Activated T-helper 2 cell treated with anti-CD3 and anti-CD28 coated beads, Interferon-gamma antibody, Interleukin-2, Interleukin-4, amounts not matched to agents 10 μg/mL and 5 μg/mL and 100 μg/mL, durations not matched to agents 14 hours and 24 hours and 36 hours (primary cell): ENCODE results near the gene PPP2R2B. TPM values are rescaled to one million over a fixed set of nuclear protein-coding genes. Genes with fewer than 3 reads are reported as not detected.

Experiments
- DNase-seq: peaks from one replicate; pipeline ENCODE4 v3.0.0; 2021; ENCODE audit warnings: low spot score
- H3K27ac Mint-ChIP-seq: one replicate; pipeline ENCODE4 v1.8.0; 2021; ENCODE audit warnings: mixed read lengths
- H3K27me3 Mint-ChIP-seq: one replicate; pipeline ENCODE4 v1.8.0; 2021; ENCODE audit warnings: low read depth, mixed read lengths
- H3K36me3 Mint-ChIP-seq: one replicate; pipeline ENCODE4 v1.8.0; 2021; ENCODE audit warnings: low read depth, mixed read lengths
- H3K4me1 Mint-ChIP-seq: one replicate; pipeline ENCODE4 v1.8.0; 2021; ENCODE audit warnings: low read depth, mixed read lengths
- H3K4me3 Mint-ChIP-seq: one replicate; pipeline ENCODE4 v1.8.0; 2021; ENCODE audit warnings: low read depth, mild to moderate bottlenecking, moderate library complexity, mixed read lengths
- H3K9me3 Mint-ChIP-seq: one replicate; pipeline ENCODE4 v1.8.0; 2021; ENCODE audit warnings: mixed read lengths
- intact Hi-C: fragments of 100-400 bp; cut with micrococcal nuclease; formaldehyde crosslinking; loops from one replicate; pipeline ENCODE4 v1.15.1; 2023
- total RNA-seq: library from RNA; stranded (reverse); gene quantifications from 2 replicates; pipeline ENCODE4 v1.2.3, GENCODE V29; 2022

The PPP2R2B gene
- total RNA-seq, 1 donor from 2014 or later = 0.34 TPM

GRCh38 chr5:146710348-146710747 lies 168.2 kb downstream of the PPP2R2B start:
- Mint-ChIP-seq H3K9me3 (no peaks in the 10 kb centered on the region), H3K27me3 (no peaks in the 10 kb centered on the region), H3K4me3 (no peak overlapping the region), H3K4me1 (no peaks in the 10 kb centered on the region), H3K36me3 (no peaks in the 10 kb centered on the region), H3K27ac (no peak overlapping the region)
- DNase-seq = no peak
- intact Hi-C loops = no loop called here

DNA sequence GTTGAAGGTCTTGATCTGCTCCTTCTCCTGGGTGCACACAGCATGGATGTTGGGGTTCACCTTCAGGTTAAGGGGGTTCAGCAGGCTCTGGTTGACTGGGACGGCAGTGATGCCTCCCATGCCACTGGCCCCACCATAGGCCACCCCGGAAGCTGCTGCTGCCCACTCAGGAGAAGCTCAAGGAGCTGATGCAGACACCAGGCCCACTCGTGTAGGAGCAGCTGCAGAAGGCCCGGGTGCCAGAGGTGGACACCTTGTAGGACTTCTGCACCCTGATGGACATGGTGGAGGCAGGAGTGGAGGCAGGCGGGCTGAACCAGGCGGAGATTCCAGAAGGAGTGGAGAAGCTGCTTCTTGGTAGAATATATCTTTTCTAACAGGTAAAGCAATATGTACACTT lies 171.2 kb downstream of the PPP2R2B start:
- peaks cover 2% of the 10 kb centered on the region for H3K4me1 Mint-ChIP-seq
- H3K27me3 Mint-ChIP-seq = no peaks in the 10 kb centered on the region
- DNase-seq = no peak
- no peaks in the 10 kb centered on the region for H3K9me3 Mint-ChIP-seq
- H3K27ac Mint-ChIP-seq = no peak overlapping the region
- no peak overlapping the region for H3K4me3 Mint-ChIP-seq
- H3K36me3 Mint-ChIP-seq = no peaks in the 10 kb centered on the region
- intact Hi-C loops = no loop called here

DNA sequence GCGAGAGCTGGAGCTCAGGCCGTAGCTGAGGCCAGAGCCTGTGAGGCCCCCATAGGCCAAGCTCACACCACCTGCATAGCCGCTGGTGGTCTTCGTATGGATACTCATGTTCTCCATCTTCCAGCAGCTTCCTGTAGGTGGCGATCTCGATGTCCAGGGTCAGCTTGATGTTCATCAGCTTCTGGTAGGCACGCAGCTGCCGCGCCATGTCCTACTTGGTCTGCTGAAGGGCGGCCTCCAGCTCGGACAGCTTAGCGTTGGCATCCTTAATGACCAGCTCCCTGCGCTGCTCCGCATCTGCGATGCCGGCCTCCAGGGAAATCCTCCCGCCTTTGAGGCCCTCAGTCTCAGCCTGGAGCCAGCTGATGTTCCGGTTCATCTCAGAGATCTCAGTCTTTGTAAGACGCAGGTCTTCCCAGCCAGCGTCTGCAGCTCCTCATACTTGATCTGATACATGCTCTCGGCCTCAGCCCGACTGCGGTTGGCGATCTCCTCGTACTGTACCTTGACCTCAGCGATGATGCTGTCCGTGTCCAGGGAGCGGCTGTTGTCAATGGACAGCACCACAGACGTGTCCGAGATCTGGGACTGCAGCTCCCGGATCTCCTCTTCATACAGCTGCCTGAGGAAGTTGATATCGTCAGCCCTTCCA lies 172.1 kb downstream of the PPP2R2B start:
- no peaks in the 10 kb centered on the region for H3K36me3 Mint-ChIP-seq
- H3K27me3 Mint-ChIP-seq = no peaks in the 10 kb centered on the region
- H3K27ac Mint-ChIP-seq = no peak overlapping the region
- H3K9me3 Mint-ChIP-seq = no peaks in the 10 kb centered on the region
- H3K4me1 Mint-ChIP-seq = peaks cover 2% of the 10 kb centered on the region
- H3K4me3 Mint-ChIP-seq = no peak overlapping the region
- DNase-seq = no peak
- intact Hi-C loops = no loop called here

DNA sequence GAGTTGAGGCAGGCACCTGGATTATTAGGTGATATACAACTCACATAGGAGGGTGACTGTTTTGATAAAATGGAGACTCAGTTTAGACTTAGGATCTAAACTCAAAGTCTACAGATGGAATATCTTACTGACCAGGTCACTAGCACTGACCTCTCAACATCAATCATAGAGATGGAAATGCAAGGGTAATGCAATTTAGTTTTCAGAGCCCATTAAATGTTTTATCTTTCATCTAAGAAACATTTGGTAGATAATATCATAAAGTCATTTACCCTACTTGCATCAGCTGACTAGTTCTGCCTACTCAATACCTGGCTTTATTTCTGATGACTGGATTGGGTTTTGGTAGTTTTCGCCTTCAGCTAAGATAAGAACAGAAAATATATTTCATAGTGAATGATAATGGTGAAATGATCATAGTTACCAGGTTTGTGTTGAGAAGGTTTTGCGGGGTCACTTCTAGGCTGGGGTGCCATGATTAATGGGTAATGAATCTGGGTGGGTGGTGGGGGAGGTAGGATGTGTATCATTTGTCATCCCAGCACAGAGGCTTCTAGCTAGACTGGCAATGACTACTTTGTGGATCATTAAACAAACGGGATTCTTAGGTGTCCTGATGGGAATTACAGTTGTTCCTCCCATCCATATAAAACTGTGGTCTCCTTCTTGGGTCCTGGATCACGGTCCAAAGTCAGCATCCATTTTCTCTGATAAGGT lies 173.4 kb downstream of the PPP2R2B start:
- H3K36me3 Mint-ChIP-seq = no peaks in the 10 kb centered on the region
- H3K27me3 Mint-ChIP-seq = peaks cover 6% of the 10 kb centered on the region
- DNase-seq = no peak
- no peaks in the 10 kb centered on the region for H3K9me3 Mint-ChIP-seq
- H3K27ac Mint-ChIP-seq = no peak overlapping the region
- peaks cover 2% of the 10 kb centered on the region for H3K4me1 Mint-ChIP-seq
- H3K4me3 Mint-ChIP-seq = no peak overlapping the region
- intact Hi-C loops = no loop called here

DNA sequence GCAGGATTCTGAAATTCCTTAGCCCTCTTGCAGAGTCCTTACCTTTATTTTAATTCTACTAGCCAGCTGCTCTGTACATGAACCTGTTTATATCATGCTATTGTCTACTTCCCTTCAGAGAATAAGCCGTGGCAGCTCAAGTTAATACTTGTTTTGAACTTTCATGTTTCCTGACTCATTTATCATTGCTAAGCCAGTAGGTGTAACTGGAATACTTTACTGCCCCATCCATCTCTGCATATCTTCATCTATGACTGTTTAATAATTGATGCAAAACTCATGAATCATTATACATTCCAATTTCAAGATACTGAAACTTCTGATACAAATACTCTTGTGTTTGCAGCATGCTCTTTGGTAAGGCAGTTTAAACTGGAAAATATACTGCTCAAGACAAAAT lies 174.7 kb downstream of the PPP2R2B start:
- intact Hi-C loops = no loop called here
- no peak overlapping the region for H3K4me3 Mint-ChIP-seq
- H3K27ac Mint-ChIP-seq = no peak overlapping the region
- H3K36me3 Mint-ChIP-seq = no peaks in the 10 kb centered on the region
- no peak for DNase-seq
- no peaks in the 10 kb centered on the region for H3K9me3 Mint-ChIP-seq
- H3K27me3 Mint-ChIP-seq = peaks cover 6% of the 10 kb centered on the region
- H3K4me1 Mint-ChIP-seq = peaks cover 2% of the 10 kb centered on the region

DNA sequence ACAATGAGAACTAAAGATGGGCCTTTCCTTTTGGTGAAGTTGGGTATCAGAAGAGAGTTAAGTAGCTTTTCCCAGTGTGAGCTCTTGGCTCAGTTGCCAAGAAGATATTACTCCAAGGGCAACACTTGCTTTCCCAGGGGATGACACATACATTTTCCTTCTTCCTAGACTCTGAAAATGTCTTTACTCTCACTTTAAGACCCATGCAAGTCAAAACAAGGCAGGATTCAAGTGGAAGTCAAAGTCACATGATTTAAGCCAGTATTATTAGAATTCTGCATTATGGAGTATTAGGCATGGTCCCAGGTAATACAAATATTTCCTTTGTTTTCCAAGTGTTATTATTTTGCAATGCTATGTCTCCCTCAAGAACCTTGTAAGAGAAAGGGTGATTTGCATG lies 175.1 kb downstream of the PPP2R2B start:
- Mint-ChIP-seq H3K9me3 (no peaks in the 10 kb centered on the region), H3K4me1 (peaks cover 2% of the 10 kb centered on the region), H3K27ac (no peak overlapping the region), H3K36me3 (no peaks in the 10 kb centered on the region), H3K27me3 (peaks cover 6% of the 10 kb centered on the region), H3K4me3 (no peak overlapping the region)
- intact Hi-C loops = no loop called here
- DNase-seq = no peak

GRCh38 chr5:146699664-146700418 lies 178.7 kb downstream of the PPP2R2B start:
- intact Hi-C loops = no loop called here
- H3K27ac Mint-ChIP-seq = no peak overlapping the region
- H3K4me3 Mint-ChIP-seq = no peak overlapping the region
- H3K9me3 Mint-ChIP-seq = no peaks in the 10 kb centered on the region
- peaks cover 2% of the 10 kb centered on the region for H3K4me1 Mint-ChIP-seq
- no peaks in the 10 kb centered on the region for H3K36me3 Mint-ChIP-seq
- no peak for DNase-seq
- H3K27me3 Mint-ChIP-seq = peaks cover 6% of the 10 kb centered on the region

DNA sequence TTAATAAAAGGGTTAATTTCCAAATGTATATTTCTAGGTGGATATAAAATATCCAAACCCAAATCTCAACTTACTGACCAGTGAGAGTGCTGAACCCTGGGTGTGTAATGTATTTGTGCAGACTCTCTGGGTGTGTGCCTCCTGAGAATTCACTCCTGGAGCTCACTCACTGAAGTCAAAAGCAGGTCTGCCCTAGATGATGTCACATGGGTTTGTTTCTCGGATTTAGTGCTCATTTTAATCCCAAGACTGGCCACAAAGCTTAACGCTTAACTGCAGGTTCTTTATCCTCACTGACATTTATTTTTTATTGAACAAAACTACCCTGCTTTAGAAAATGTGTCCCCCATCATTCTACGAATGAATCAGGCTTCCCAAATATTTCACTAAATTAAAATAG lies 179.4 kb downstream of the PPP2R2B start:
- intact Hi-C loops = no loop called here
- no peaks in the 10 kb centered on the region for H3K36me3 Mint-ChIP-seq
- DNase-seq = no peak
- no peaks in the 10 kb centered on the region for H3K9me3 Mint-ChIP-seq
- H3K27me3 Mint-ChIP-seq = peaks cover 6% of the 10 kb centered on the region
- H3K4me1 Mint-ChIP-seq = peaks cover 2% of the 10 kb centered on the region
- H3K4me3 Mint-ChIP-seq = no peak overlapping the region
- H3K27ac Mint-ChIP-seq = no peak overlapping the region

DNA sequence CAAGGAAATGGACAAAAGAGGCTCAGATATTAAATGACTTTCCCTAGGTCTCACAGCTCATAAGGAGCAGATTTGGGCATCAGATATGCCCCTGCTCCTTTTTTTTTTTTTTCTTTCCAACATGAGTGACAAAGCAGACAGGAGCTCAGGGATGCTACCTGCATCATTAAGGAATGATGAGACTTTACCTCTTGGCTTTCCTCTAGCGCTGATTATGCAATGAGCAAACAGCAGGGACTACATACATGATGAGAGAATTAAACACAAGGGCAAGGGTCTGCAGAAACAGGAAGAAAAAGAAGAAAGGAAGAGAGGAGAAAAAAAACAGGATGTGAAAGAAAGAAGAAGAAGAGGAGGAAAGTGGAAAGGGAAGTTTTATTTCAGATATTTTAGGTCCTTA lies 179.9 kb downstream of the PPP2R2B start:
- no peak overlapping the region for H3K27ac Mint-ChIP-seq
- H3K36me3 Mint-ChIP-seq = no peaks in the 10 kb centered on the region
- intact Hi-C loops = no loop called here

GRCh38 chr5:146697211-146697610 lies 181.3 kb downstream of the PPP2R2B start:
- no peak for DNase-seq
- Mint-ChIP-seq H3K27ac (no peak overlapping the region), H3K9me3 (no peaks in the 10 kb centered on the region), H3K27me3 (peaks cover 6% of the 10 kb centered on the region), H3K4me3 (no peak overlapping the region), H3K36me3 (no peaks in the 10 kb centered on the region), H3K4me1 (no peaks in the 10 kb centered on the region)
- intact Hi-C loops = no loop called here

More for the DNA sequence above, 179.9 kb downstream of the PPP2R2B start:
- H3K9me3 Mint-ChIP-seq = no peaks in the 10 kb centered on the region
- peaks cover 2% of the 10 kb centered on the region for H3K4me1 Mint-ChIP-seq
- peaks cover 6% of the 10 kb centered on the region for H3K27me3 Mint-ChIP-seq
- DNase-seq = no peak
- H3K4me3 Mint-ChIP-seq = no peak overlapping the region

DNA sequence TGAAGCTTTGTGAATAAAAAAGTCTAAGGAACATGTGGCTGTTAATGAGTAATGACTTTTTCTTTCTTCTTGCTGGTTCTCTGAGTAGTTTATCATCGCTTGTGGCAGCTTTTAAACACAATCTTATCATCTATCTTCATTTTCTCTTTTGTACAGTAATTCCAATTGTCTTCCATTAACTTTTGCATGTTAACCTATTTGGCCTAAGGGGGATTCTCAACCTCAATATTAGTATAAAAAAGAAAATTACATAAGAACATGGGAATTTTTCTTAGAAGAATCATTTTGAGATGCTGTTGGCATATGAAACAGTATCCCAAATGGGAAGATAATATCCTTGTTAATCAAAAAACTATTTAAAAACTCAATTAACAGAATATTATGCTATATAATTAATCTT lies 182.9 kb downstream of the PPP2R2B start:
- peaks cover 2% of the 10 kb centered on the region for H3K27me3 Mint-ChIP-seq
- H3K36me3 Mint-ChIP-seq = no peaks in the 10 kb centered on the region
- H3K27ac Mint-ChIP-seq = no peak overlapping the region
- H3K9me3 Mint-ChIP-seq = no peaks in the 10 kb centered on the region
- no peaks in the 10 kb centered on the region for H3K4me1 Mint-ChIP-seq
- no peak for DNase-seq
- H3K4me3 Mint-ChIP-seq = no peak overlapping the region
- intact Hi-C loops = no loop called here

GRCh38 chr5:146690880-146691355 lies 187.6 kb downstream of the PPP2R2B start:
- Mint-ChIP-seq H3K4me1 (no peaks in the 10 kb centered on the region), H3K9me3 (no peaks in the 10 kb centered on the region), H3K36me3 (no peaks in the 10 kb centered on the region), H3K4me3 (no peak overlapping the region), H3K27ac (no peak overlapping the region), H3K27me3 (no peaks in the 10 kb centered on the region)
- no peak for DNase-seq
- intact Hi-C loops = no loop called here

DNA sequence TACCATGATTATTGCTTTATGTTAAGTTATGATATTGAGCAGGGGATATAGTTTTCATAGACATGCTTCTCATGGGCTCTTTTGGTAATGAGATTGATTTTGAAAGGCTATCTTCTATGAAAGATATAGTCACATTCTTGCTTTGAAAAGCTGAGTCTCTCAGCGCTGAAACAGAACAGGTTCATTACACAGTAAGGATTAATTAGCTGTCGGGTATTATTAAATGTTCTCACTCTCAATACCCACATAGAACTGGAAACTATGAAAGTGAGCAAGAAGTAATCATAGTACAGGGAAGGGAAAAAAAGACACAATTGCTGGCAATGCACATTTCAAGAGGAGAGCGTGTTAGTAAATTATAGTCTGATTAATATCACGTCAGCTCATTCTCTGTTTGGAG lies 190.9 kb downstream of the PPP2R2B start:
- Mint-ChIP-seq H3K4me1 (no peaks in the 10 kb centered on the region), H3K36me3 (no peaks in the 10 kb centered on the region), H3K27me3 (no peaks in the 10 kb centered on the region), H3K4me3 (no peak overlapping the region), H3K27ac (no peak overlapping the region), H3K9me3 (no peaks in the 10 kb centered on the region)
- intact Hi-C loops = no loop called here
- DNase-seq = no peak
